GM18870 (cell line): ENCODE data around the gene BCL7B.
"Not testable (repeated sequence)": the region's sequence is repeated elsewhere in the genome, so short reads cannot be mapped to it uniquely, and the experiment has no call there.

Experiments used
- ATAC-seq: cut with Tn5 transposase; IDR thresholded peaks from one replicate; pipeline ENCODE4 v1.9.1; 2021; ENCODE audit warnings: moderate library complexity; ENCODE audit not compliant: unreplicated experiment

BCL7B gene

GRCh38 chr7:73573276-73573675 is 15.8 kb upstream of the BCL7B start:
- ATAC-seq: no peak

GRCh38 chr7:73572767-73573186 is 15.3 kb upstream of the BCL7B start:
- ATAC-seq: no peak

GRCh38 chr7:73570977-73571376 is 13.5 kb upstream of the BCL7B start:
- no peak for ATAC-seq

GRCh38 chr7:73570521-73570920 is 13.0 kb upstream of the BCL7B start:
- no peak for ATAC-seq

DNA sequence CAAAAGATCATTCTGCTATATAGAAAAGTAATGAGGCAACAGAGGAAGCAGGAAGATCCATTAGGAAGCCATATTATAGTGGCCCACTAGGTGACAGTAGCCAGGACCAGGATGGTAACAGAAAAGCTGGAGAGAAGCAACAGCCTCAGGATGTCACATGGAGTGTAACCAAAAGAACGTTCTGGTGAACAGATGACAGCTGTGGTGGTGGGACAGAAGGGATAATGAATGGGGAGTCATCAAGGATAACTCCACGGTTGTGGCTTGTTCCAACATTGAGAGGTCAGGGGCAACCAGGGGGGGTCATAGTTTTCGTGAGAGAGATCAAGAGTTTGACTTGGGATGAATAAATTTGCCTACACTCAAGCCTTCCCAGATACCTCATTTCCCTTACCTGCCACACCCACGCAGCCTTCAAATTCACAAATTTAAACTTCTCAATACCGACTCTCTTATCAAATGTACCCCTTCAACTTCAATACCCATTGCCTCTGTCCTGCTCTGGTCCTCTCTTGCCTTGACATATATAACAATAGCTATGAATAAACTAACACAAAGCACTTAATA is 11.6 kb upstream of the BCL7B start:
- ATAC-seq: no peak

DNA sequence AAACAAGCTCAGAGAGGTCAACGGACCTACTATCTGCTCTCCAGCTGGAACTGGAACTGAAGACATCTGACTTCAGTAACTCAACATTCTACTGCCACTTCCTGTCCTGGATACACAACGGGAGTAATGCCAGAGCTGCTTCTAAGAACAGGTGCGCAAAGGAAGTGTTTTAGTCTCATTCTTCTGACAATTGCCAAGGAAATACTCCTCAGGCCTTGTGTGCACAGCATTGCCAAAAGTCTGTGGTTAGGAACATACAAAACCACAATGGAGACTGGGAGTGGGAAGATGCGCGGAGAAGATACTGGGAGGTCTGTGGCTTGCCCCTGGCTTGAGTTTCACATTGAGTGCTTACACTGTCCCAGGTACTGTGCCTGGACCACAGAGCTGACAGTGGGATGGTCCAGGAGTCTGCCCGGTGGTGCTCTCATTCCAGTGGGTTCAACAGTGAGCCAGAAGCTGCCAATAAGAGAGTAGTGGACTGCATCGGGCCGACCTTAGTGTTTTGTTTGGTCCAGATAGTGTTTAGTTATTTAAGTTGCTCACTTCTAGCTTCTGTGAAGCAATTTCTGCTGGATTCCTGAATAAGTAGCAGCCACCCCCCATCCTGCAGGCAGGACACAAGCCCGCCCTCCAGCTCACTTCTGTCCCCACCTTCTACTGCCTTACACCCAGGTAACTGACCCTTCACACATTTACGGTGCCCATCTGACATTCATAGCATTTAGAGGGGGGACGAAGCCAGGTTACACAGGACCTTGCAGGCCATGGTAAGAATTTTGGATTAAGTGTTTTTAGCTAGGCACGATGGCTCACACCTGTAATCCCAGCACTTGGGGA is 10.6 kb upstream of the BCL7B start:
- ATAC-seq: no peak

GRCh38 chr7:73567140-73567539 is 9.7 kb upstream of the BCL7B start:
- ATAC-seq: no peak

DNA sequence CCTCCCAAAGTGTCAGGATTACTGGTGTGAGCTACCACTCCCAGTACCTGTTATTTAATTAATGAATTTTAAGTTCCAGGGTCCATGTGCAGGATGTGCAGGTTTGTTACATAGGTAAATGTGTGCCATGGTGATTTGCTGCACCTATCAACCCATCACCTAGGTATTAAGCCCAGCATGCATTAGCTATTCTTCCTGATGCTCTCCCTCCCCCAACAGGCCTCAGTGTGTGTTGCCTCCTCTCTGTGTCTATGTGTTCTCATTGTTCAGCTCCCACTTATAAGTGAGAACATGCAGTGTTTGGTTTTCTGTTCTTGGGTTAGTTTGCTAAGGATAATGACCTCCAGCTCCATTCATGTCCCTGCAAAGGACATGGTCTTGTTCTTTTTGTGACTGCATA is 8.9 kb upstream of the BCL7B start:
- ATAC-seq: not testable (repeated sequence)

DNA sequence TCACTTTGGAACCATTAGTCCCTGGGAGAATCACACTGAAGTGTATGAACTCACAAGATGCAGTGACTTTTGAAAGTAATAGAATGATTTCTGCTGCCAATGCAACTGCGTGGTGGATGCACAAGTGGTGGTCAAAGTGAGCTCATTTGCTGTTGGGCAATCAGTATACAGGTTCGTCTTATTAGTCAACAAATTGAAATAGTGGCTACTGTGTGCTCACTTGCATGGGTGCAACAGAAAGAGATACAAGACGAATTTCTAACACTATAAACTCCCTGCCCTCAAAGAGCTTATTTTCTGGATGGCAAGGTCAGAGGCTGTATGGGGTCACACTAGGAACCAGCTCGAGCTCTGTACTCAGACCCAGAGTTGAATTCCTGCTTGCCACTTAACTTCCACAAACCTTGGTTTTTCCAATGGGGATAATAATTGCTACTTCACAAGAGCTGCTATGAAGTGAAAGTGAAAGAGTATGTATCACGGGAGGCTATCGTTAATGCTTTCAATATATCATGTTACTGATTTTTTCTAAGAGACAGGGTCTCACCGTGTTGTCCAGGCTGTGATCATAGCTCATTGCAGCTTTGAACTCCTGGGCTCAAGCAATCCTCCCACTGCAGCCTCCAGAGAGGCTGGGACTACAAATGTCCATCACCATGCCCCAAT is 8.3 kb upstream of the BCL7B start:
- ATAC-seq: no peak

- no peak for ATAC-seq
Observed at GRCh38 chr7:73560109-73560835, 2.8 kb upstream of the BCL7B start.

- peak; percentile 61 for ATAC-seq
Observed at GRCh38 chr7:73557108-73557396, 438 bp downstream of the BCL7B start.

DNA sequence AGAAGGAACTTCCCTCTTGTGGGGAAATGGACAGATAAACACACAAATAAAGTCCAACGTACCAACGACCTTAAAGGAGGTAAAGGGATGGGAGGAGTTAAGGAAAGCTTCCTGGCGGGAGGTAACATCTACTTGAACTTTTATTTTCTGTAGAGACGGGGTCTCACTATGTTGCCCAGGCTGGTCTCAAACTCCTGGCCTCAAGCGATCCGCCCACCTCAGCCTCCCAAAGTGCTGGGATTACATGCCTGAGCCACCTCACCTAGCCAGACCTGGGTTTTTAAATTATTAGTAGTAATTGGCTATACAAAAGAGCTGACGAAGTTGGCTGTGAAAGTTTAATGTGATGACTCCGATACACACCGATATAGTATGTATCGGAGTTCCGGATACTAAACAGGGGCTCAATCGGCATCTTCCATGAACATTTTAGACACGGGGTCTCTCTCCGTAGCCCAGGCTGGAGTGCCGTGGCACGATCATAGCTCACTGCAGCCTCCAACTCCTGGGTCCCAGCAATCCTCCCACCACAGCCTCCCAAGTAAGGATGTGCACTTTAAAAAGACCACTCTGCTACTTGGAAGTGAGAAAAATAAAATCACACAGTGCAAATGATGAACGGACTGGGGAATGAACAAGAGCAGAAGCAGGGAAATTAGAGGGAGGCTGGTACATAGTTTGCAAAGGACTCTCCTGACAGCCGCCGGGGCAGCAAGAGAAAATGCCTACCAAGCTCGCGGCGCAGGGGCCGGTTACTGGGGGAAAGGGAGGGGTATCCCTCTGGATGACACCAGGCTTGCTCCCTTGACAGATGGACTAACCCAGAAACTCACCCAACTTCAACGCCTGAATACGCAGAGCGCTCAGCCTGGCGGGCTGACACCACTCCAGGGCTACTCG is 1.0 kb downstream of the BCL7B start:
- no peak for ATAC-seq

DNA sequence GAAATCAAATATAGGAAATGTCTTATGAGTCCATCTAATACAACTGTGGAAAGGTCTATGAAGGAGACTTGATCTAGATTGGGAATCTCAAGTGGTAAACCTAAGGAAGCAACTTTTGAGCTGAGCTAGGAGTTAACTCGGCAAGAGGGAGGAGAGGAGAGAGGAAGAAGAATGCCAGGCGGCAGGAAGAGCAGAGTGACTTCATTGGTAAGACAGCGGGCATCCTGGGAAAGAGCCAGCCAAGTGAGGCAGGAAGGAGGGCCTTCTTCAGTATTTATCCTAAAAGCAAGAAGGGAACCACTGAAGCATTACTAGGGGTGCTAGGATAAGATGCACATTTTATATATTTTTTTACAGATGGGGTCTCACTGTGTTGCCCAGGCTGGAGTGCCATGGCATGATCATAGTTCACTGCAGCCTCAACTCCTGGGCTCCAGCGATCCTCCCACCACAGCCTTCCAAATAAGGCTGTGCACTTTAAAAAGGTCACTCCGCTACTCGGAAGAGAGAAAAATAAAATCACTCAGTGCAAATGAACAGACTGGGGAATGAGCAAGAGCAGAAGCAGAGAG is 2.0 kb downstream of the BCL7B start:
- no peak for ATAC-seq

DNA sequence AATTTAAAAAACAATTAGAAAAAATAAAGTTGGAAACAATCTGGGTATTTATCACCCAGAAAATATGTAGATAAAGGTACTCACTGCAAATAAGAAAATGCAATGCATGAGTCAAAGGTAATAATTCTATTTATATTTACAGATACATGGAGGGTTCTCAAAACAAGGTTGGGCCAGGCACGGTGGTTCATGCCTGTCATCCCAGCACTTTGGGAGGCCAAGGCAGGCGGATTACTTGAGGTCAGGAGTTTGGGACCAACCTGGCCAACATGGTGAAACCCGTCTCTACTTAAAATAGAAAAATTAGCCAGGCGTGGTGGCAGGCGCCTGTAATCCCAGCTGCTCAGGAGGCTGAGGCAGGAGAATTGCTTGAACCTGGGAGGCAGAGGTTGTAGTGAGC is 7.4 kb downstream of the BCL7B start:
- not testable (repeated sequence) for ATAC-seq

DNA sequence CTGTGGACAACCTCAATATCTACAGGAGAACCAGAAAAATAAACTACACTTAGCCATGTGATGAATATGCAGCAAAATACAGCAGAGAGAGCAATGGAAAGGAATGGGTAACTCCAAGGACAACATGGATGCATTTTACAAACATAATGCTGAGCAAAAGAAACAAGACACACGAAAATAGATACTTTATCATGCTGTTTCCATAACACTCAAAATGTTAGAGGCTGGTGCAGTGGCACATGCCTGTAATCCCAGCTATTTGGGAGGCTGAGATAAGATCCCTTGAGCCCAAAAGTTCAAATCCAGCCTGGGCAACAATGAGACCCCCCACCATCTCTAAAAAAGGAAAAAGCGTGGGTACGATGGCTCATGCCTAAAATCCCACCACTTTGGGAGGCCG is 8.3 kb downstream of the BCL7B start:
- no peak for ATAC-seq

DNA sequence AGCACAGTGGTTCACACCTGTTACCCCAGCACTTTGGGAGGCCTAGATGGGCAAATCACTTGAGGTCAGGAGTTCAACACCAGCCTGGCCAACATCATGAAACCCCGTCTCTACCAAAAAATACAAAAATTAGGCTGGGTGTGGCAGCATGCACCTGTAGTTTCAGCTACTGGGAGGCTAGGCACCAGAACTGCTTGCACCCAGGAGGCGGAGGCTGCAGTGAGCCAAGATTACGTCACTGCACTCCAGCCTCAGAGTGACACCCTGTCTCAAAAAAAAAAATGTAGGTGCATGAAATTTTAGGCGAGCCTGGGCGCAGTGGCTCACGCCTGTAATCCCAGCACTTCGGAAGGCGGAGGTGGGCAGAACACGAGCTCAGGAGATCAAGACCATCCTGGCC is 9.6 kb downstream of the BCL7B start:
- ATAC-seq: no peak

GRCh38 chr7:73544678-73545077 is 12.8 kb downstream of the BCL7B start:
- ATAC-seq: no peak

- ATAC-seq: no peak
Observed at GRCh38 chr7:73541722-73542121, 15.8 kb downstream of the BCL7B start.

DNA sequence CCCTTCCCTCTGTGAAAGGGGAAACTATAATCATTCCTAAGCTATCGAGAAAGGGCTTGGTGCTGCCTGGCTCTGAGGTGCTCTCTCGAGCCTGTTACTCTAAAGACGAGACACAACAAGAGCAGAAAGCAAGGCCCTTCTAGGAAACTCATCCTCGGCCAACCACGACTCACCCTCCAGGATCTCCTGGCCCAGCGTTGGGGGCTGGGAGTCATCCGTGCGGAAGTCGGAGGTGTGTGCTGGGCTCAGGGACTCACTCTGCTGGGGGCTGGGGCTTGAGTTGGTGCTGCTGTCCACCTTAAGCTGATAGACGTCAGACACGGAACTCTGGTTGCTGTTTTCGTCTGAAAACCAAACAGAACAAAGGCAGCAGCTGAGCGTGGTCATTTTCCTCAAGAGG is 17.8 kb downstream of the BCL7B start:
- ATAC-seq: no peak

- not testable (repeated sequence) for ATAC-seq
Observed at GRCh38 chr7:73538510-73538909, 19.0 kb downstream of the BCL7B start.
